Chondrocyte (in vitro differentiated cells): Measurements from ENCODE around the gene TAS2R39. TPM values are rescaled to one million over a fixed set of nuclear protein-coding genes. Genes with fewer than 3 reads are reported as not detected.

Experiments
- DNase-seq: peaks from one replicate; pipeline ENCODE4 v3.0.0; 2021; ENCODE audit warnings: mixed read lengths, low spot score
- H3K27ac Mint-ChIP-seq: one replicate; pipeline ENCODE4 v1.8.0; 2021; ENCODE audit warnings: mild to moderate bottlenecking, moderate library complexity, mixed read lengths; ENCODE audit not compliant: unreplicated experiment
- H3K27me3 Mint-ChIP-seq: 2 replicates; pipeline ENCODE4 v1.8.0; 2021; ENCODE audit warnings: low read depth, mixed read lengths
- H3K36me3 Mint-ChIP-seq: 2 replicates; pipeline ENCODE4 v1.8.0; 2021; ENCODE audit warnings: low read depth, mixed read lengths
- H3K4me1 Mint-ChIP-seq: 2 replicates; pipeline ENCODE4 v1.8.0; 2021; ENCODE audit warnings: low read depth, mild to moderate bottlenecking, mixed read lengths
- H3K4me3 Mint-ChIP-seq: one replicate; pipeline ENCODE4 v1.8.0; 2021; ENCODE audit warnings: mild to moderate bottlenecking, moderate library complexity, mixed read lengths; ENCODE audit not compliant: unreplicated experiment
- H3K9me3 Mint-ChIP-seq: 2 replicates; pipeline ENCODE4 v1.8.0; 2021; ENCODE audit warnings: low read depth, mixed read lengths
- CTCF ChIP-seq: fragments of 200-600 bp; sonication (generic); IDR thresholded peaks from 2 replicates; pipeline ENCODE4 v1.5.0; 2021; ENCODE audit warnings: antibody characterized with exemption, mild to moderate bottlenecking, moderate library complexity
- total RNA-seq: library from RNA; stranded (reverse); gene quantifications from 3 replicates; pipeline ENCODE4 v1.2.1, GENCODE V29; 2021

Gene TAS2R39
- total RNA-seq, 1 donor from 2014 or later = not detected

- peaks cover 9% of the 10 kb centered on the region for H3K4me1 Mint-ChIP-seq
- H3K9me3 Mint-ChIP-seq = peaks cover 5% of the 10 kb centered on the region
- TF ChIP-seq CTCF = no peak
- no peaks in the 10 kb centered on the region for H3K36me3 Mint-ChIP-seq
- DNase-seq = no peak
- H3K27me3 Mint-ChIP-seq = peaks cover 3% of the 10 kb centered on the region
- H3K4me3 Mint-ChIP-seq = no peak overlapping the region
- no peak overlapping the region for H3K27ac Mint-ChIP-seq
Measured at GRCh38 chr7:143216151-143216550, 32.9 kb downstream of the TAS2R39 start.

- no peak for DNase-seq
- H3K27ac Mint-ChIP-seq = no peak overlapping the region
- peaks cover 3% of the 10 kb centered on the region for H3K9me3 Mint-ChIP-seq
- peaks cover 3% of the 10 kb centered on the region for H3K27me3 Mint-ChIP-seq
- TF ChIP-seq CTCF = no peak
- H3K4me1 Mint-ChIP-seq = peaks cover 9% of the 10 kb centered on the region
- H3K36me3 Mint-ChIP-seq = no peaks in the 10 kb centered on the region
- no peak overlapping the region for H3K4me3 Mint-ChIP-seq
Measured at GRCh38 chr7:143216686-143217085, 33.5 kb downstream of the TAS2R39 start.

- Mint-ChIP-seq H3K4me3 (no peak overlapping the region), H3K9me3 (no peaks in the 10 kb centered on the region), H3K27me3 (peaks cover 8% of the 10 kb centered on the region), H3K27ac (no peak overlapping the region), H3K4me1 (peaks cover 9% of the 10 kb centered on the region), H3K36me3 (no peaks in the 10 kb centered on the region)
- no peak for DNase-seq
- no peak for TF ChIP-seq CTCF
Measured at GRCh38 chr7:143217806-143218205, 34.6 kb downstream of the TAS2R39 start.

- H3K4me3 Mint-ChIP-seq = no peak overlapping the region
- no peak overlapping the region for H3K27ac Mint-ChIP-seq
- no peak for TF ChIP-seq CTCF
- peaks cover 4% of the 10 kb centered on the region for H3K4me1 Mint-ChIP-seq
- no peak for DNase-seq
- no peaks in the 10 kb centered on the region for H3K9me3 Mint-ChIP-seq
- H3K36me3 Mint-ChIP-seq = peaks cover 2% of the 10 kb centered on the region
- H3K27me3 Mint-ChIP-seq = peaks cover 22% of the 10 kb centered on the region
Measured at GRCh38 chr7:143221286-143221685, 38.1 kb downstream of the TAS2R39 start.

- H3K27me3 Mint-ChIP-seq = peaks cover 22% of the 10 kb centered on the region
- peaks cover 2% of the 10 kb centered on the region for H3K36me3 Mint-ChIP-seq
- TF ChIP-seq CTCF = no peak
- H3K4me3 Mint-ChIP-seq = no peak within 1 kb of the TSS
- DNase-seq = no peak
- H3K27ac Mint-ChIP-seq = no peak within 1 kb of the TSS
- H3K9me3 Mint-ChIP-seq = no peaks in the 10 kb centered on the region
- peaks cover 4% of the 10 kb centered on the region for H3K4me1 Mint-ChIP-seq
Measured at GRCh38 chr7:143221737-143222136, 38.5 kb downstream of the TAS2R39 start, which contains the start of gene TAS2R40. TSS of gene TAS2R40 (plus strand) at chr7:143222037. CDS start at chr7:143222079, 42 bp downstream.
